ENCODE data around the gene FKBP7. TPM values are rescaled to one million over a fixed set of nuclear protein-coding genes. Genes with fewer than 3 reads are reported as not detected.
A peak's percentile ranks its signal among the peaks of the same experiment; 100 is the strongest.

FKBP7 gene
- total RNA-seq, 1 donor from 2014 or later, result 10.5 TPM

- Histone ChIP-seq H3K9me3 (no peaks in the 10 kb centered on the region), H3K4me3 (no peak overlapping the region)
Measured at GRCh38 chr2:178452334-178452733, 26.1 kb downstream of the FKBP7 start.

GRCh38 chr2:178450774-178451525 is 27.4 kb downstream of the FKBP7 start, which contains the start of the genes PJVK and PRKRA:
TSS of gene PJVK (plus strand) at chr2:178451378. CDS start at chr2:178453410, 2,032 bp downstream.
TSS of gene PRKRA (minus strand) at chr2:178451175. CDS start at chr2:178451030, 145 bp downstream.
- DNase-seq, result peak; percentile 99
- TF ChIP-seq, protein P1, sequence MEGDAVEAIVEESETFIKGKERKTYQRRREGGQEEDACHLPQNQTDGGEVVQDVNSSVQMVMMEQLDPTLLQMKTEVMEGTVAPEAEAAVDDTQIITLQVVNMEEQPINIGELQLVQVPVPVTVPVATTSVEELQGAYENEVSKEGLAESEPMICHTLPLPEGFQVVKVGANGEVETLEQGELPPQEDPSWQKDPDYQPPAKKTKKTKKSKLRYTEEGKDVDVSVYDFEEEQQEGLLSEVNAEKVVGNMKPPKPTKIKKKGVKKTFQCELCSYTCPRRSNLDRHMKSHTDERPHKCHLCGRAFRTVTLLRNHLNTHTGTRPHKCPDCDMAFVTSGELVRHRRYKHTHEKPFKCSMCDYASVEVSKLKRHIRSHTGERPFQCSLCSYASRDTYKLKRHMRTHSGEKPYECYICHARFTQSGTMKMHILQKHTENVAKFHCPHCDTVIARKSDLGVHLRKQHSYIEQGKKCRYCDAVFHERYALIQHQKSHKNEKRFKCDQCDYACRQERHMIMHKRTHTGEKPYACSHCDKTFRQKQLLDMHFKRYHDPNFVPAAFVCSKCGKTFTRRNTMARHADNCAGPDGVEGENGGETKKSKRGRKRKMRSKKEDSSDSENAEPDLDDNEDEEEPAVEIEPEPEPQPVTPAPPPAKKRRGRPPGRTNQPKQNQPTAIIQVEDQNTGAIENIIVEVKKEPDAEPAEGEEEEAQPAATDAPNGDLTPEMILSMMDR (IDR thresholded peaks at IDR 0.05), result no peak
- ATAC-seq, result peak; percentile 98 to 99
- Histone ChIP-seq H3K36me3 (peaks cover 26% of the 10 kb centered on the region), H3K4me1 (peaks cover 24% of the 10 kb centered on the region), H3K27me3 (ENCODE audit: low read depth) (no peaks in the 10 kb centered on the region), H3K9me3 (no peaks in the 10 kb centered on the region), H3K27ac (peak within 1 kb of the TSS; percentile 97), H3K4me3 (peak within 1 kb of the TSS; percentile 77)
- intact Hi-C loops (cut with DNase I), result no loop called here

More at GRCh38 chr2:178452334-178452733, 26.1 kb downstream of the FKBP7 start:
- Histone ChIP-seq H3K36me3 (peaks cover 16% of the 10 kb centered on the region), H3K27me3 (ENCODE audit: low read depth) (no peaks in the 10 kb centered on the region), H3K27ac (no peak overlapping the region), H3K4me1 (peaks cover 24% of the 10 kb centered on the region)
- TF ChIP-seq, protein P1 (IDR thresholded peaks at IDR 0.05), result no peak
- ATAC-seq (no peak), DNase-seq (no peak)
- intact Hi-C loops (cut with DNase I), result no loop called here

DNA sequence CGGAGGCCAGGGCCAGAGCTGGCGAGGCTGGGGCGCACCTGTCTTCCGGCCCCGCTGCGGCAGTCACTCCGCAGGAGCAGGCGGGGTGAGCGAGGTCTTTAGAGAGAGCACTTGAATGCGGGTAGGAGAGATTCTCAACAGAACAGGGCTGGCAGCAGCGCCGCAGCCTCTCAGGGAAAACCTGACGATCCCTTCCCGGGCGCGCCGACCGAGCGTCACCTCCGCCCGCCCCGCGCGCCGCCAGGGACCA is 28.0 kb downstream of the FKBP7 start:
- ATAC-seq, result no peak

DNA sequence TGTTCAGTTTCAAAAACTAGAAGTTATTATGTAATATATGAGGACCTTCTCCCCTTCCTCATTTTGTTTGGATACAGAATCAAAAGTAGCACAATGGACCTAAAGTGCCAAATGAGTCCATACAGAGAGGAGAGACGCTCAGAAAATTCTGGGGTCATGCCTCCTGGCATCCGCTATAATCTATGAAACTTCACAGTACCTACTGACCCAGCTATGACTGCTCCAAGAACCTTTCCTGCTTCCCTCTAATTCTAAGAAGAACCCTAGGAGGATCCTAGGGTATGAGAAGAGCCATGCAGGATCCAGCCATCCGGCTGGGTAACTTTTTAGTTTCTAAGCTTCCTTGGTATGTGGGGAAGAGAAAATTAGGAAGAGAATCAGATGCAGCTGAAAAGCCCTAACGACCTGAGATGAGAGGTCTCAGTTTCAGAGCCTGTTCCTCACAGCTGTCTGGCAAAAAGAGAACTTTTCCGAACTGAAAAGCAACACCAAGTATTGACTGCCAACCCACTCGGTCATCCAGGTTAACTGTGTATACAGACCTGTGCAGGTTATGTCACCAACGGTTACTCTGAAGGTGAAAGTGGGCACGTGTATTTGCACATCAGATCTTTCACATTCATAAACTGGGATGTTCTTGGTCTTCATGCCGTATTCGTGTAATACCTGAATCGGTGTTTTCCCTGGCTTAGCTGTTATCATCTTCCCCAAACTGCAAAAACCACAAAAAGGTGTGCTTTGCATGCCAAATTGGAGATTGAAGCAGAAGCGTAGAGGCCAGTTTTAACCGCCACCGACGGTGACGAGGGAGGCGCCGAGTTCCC is 28.5 kb downstream of the FKBP7 start:
- TF ChIP-seq, protein P1 (IDR thresholded peaks at IDR 0.05), result no peak
- Histone ChIP-seq H3K27ac (peak overlapping the region; percentile 97), H3K27me3 (ENCODE audit: low read depth) (no peaks in the 10 kb centered on the region), H3K4me1 (peaks cover 24% of the 10 kb centered on the region), H3K4me3 (peak overlapping the region; percentile 77), H3K9me3 (no peaks in the 10 kb centered on the region), H3K36me3 (peaks cover 36% of the 10 kb centered on the region)
- ATAC-seq, result no peak
- DNase-seq, result no peak
- intact Hi-C loops (cut with DNase I), result no loop called here

More for the DNA sequence above, 28.0 kb downstream of the FKBP7 start:
- H3K4me1 ChIP-seq, result peaks cover 24% of the 10 kb centered on the region
- intact Hi-C loops (cut with DNase I), result no loop called here
- peaks cover 31% of the 10 kb centered on the region for H3K36me3 ChIP-seq
- no peaks in the 10 kb centered on the region for H3K27me3 ChIP-seq (ENCODE audit: low read depth)
- no peaks in the 10 kb centered on the region for H3K9me3 ChIP-seq
- peak; percentile 91 for DNase-seq
- H3K4me3 ChIP-seq, result peak overlapping the region; percentile 77
- H3K27ac ChIP-seq, result peak overlapping the region; percentile 97
- TF ChIP-seq, protein P1 (IDR thresholded peaks at IDR 0.05), result no peak

DNA sequence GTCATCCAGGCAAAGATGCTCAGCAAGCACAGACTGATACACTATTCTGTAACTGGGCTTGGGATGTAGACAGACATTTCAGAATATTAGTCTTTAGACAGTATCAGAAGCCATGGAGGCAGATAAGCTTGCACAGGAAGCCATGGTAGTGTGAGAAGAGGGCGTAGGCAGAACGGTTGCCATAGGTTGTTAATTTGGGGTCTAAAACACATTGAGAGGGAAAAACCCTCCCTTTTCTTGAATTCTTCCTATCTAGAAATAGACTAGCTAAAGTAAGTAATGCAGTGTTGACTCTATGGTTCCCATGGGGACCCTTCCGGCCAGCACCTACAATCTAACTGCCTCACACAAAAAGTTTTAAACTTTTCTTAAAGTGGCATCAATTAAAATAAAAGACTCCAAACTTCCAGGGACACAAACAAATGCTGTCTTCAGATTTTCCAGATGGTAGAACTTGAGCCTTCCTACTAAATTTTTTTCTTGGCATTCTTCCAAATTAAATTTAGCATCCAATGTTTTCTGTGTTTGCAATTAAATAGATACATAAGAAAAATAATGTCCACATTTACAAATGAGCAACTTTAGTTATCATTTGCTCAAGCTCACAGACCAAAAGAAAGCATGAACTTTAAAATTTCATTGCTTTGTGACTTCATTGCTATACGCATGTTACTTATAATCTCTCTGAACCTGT is 29.3 kb downstream of the FKBP7 start:
- Histone ChIP-seq H3K9me3 (no peaks in the 10 kb centered on the region), H3K4me1 (peaks cover 24% of the 10 kb centered on the region), H3K27ac (peak overlapping the region; percentile 97), H3K36me3 (peaks cover 44% of the 10 kb centered on the region), H3K4me3 (peak overlapping the region; percentile 77), H3K27me3 (ENCODE audit: low read depth) (no peaks in the 10 kb centered on the region)
- no peak for DNase-seq
- intact Hi-C loops (cut with DNase I), result no loop called here
- TF ChIP-seq, protein P1 (IDR thresholded peaks at IDR 0.05), result no peak
- no peak for ATAC-seq
